Stomach (tissue), 4 donors: ENCODE measurements around the gene CTNND1.

Experiments used
- CTCF ChIP-seq, 7 experiments: fragments of 450-650 bp in 4 of 7; fragments of 200-600 bp in 3 of 7; sonication (generic) in 3 of 7; IDR thresholded peaks; one replicate each; pipeline ENCODE4 v1.5.1; 2016 to 2019; ENCODE audit warnings: antibody characterized with exemption in 7 of 7, control low read depth in 2 of 7, mild to moderate bottlenecking in 1 of 7
- POLR2AphosphoS5 ChIP-seq, 3 donors: sonication (generic); formaldehyde crosslinking; IDR thresholded peaks; one replicate each; pipeline ENCODE4 v1.6.1; 2016; ENCODE audit warnings: antibody characterized with exemption in 3 of 3

DNA sequence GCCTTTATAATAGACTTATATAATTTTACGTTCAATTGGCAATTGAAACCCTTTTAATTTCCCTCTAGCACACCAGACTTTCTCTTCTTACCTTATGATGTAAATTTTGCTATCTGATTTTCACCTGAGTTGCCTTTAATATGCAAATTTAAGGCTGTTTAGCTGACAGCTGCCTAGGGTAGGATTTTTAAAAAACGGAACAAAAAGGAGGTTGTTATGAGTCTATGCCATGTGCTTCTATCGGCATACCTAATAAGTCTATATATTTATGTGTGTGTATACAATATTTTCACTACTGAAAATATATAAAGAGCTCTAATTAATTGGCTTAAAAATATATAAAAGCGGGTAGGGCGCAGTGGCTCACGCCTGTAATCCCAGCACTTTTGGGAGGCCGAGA lies 32.1 kb upstream of the CTNND1 start:
- no peak for TF ChIP-seq CTCF (IDR thresholded peaks at IDR 0.05)
- no peak for TF ChIP-seq POLR2AphosphoS5 (IDR thresholded peaks at IDR 0.05)
